Measurements from ENCODE around the gene MOB2.

MOB2 gene

DNA sequence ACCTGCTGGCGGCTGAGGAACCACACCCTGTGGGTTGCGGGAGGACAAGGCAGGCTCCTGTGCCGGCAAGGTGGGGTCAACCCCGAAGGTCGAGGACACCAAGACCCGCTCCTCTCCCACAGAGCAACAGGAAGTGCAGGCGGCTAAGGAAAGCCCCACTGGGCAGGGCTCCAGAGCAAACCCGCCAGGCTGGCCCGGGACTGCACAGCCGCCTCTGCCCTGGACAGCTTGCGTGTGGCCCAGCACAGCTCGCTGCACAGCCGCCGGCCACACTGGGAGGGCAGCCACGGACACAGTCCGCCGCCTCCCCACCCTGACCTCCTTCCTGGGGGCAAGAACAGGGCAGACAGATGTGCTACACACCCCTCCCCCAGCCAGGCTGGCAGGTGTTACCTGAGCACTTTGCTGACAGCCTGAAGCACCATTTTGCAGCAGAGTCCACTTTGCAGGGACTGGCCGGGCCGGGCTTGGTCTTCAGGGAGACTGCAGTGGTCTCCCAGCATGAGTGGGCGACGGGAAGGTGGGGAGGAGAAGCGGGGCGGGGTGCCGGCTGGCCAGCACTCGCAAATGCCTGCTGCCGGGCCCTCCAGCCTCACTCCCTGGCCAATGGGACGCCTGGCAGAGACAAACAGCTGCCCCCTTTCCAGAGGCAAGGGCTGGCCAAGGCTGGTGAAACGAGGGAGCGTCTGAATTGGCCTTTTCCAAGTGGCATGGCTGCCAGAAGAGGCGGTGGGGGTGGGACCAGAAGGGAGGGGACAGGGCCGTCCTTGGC is at the start of gene MOB2:
MOB2 (minus strand) TSS at position 726 of the 772 bp plus-strand sequence; CDS start at position 503, 223 bp downstream.
- DNase-seq (ENCODE audit: low read depth): no peak

GRCh38 chr11:1534682-1535081 is 48.1 kb upstream of the MOB2 start:
- DNase-seq (ENCODE audit: low read depth): no peak

GRCh38 chr11:1534171-1534570 is 47.6 kb upstream of the MOB2 start:
- DNase-seq (ENCODE audit: low read depth): no peak

- DNase-seq (ENCODE audit: low read depth): no peak
These were observed 46.8 kb upstream of the MOB2 start for GRCh38 chr11:1533342-1533725.

- DNase-seq (ENCODE audit: low read depth): no peak
These were observed 46.2 kb upstream of the MOB2 start for GRCh38 chr11:1532606-1533341.

DNA sequence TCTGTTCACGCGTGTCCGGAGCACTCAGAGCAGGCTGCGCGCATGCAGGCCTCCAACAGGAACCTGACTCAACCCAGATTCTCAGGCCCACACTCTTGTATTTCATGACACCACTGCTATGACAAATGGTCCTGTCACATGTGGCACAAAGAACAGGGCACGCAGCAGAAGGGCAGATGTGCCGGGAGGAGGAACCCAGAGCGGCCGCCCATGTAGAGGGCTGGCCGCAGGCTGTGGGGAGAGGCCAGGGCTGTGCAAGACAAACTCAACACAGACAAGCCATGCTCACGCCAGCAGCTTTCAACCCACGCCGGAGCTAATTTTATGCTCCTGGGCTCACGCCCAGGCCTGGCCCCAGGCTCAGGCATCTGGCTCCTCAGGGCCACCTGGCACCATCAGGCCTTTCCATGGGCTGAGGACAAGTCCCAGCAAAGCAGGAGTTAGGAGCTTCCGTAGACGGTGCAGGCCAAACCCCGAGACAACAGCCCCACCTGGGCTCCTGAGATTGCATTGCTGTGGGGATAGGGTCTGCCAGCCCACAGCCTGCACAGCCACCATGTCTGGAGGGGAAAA is 45.5 kb upstream of the MOB2 start:
- no peak for DNase-seq (ENCODE audit: low read depth)

- DNase-seq (ENCODE audit: low read depth): no peak
These were observed 45.0 kb upstream of the MOB2 start for GRCh38 chr11:1531449-1532013.

DNA sequence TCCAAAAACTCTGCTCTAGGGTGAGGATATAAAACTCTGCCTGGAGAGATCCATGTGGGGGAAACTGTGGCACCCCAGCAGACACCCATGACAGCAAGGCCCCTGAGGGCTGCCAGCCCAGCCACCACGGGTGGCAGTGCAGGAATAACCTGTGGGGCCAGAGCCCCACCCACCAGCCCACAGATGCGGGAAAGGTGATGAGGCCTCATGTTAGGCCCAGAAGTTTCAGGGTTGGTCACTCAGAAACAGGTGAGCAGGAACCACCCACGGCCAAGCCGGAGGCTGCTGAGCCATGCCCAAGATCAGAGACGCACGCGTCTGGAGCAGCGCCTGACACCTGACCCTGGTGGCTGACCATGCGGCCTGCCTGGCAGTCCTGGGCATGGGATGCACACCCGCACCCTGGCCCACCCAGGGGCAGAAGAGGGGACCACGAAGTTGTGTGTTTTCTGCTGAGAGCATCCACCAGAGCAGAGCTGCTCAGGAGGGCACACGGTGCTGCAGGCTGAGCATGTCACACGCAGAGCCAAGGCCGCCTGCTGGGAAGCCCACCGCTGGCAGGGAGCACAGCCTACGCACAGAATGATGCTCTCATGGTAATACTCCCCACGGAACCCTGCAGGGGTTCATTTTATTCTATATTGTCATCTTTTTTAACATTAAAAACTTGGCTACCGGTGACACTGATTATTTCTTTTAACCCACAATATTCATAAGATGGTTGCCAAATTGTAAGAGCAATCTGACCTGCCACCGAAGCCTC is 44.3 kb upstream of the MOB2 start:
- DNase-seq (ENCODE audit: low read depth): no peak

DNA sequence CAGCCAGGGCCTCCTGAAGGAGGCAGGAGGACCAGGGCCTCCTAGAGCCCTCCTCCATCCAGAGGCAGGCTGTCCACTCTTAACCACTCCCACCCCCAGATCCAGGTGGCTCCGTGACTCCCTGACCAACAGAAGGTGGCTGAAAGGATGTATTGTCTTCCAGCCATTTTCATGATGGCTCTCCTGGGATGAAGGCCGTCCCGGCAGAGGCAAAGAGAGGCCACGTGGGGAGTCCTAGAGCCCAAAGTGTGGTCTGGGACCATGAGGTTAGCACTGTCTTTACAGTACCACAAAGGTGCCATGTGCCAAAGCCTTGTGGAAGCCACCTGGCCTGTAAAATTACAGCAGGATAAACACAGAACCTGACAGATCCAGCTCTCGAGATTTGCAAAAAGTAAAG is 43.2 kb upstream of the MOB2 start:
- DNase-seq (ENCODE audit: low read depth): no peak

DNA sequence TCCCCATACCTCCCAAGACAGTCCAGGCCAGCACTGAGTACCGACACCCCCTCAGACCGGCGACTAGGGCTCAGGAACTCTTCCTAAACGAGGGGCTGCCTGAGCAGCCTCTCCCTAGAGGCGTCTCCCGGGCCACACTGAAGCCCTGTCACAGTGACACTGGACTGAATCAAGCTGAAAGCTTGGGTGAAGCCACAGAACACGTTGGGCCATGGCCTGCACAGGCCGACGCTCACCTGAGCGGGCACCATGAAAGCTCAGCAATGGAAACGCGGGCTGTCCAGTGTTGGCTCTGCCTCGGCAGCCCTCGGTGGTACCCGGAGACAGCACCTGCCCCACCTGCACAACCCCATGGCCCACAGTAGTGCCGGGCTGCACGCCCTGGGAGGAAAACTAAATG is 42.7 kb upstream of the MOB2 start:
- DNase-seq (ENCODE audit: low read depth): no peak

DNA sequence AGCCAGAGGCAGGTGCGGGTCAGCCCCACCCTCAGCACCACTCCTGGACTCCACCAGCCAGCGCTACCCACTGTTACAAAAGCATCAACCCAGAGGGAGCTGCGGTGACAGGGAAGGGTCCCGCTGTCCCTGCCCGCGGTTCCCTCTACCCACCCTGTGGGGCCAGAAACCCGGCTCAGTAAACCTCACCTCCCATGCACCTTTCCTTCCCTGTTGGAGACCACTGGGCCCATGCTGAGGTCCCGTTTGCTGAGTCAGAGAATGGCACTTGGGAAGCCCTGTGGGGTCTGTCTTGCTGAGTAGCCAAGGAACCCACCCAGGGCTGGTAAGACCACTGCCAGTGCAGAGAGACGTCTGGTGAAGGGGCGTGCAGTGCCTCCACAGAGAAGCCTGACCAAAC is 42.1 kb upstream of the MOB2 start:
- no peak for DNase-seq (ENCODE audit: low read depth)

- DNase-seq (ENCODE audit: low read depth): no peak
These were observed 40.2 kb upstream of the MOB2 start for GRCh38 chr11:1526785-1527184.

DNA sequence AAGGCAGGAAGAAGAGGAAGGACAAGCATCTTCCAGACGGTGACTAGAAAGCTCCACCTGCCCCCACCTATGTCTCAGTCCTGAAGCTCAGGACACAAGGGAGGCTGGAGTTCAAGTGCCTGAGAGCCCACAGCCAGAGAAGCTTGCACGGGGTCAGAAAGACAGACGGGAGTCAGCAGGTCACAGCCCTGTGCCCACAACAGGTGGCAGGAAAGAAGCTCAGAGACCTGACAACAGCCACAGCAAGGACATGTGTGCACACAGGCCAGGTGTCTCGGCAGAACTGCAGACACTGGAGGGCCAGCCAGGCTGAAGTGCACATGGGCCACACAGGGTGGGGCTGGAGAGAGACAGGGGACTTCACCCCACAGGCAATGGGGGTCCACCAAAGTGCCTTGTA is 37.2 kb upstream of the MOB2 start:
- no peak for DNase-seq (ENCODE audit: low read depth)

- no peak for DNase-seq (ENCODE audit: low read depth)
These were observed 36.5 kb upstream of the MOB2 start for GRCh38 chr11:1523077-1523476.

- no peak for DNase-seq (ENCODE audit: low read depth)
These were observed 35.5 kb upstream of the MOB2 start for GRCh38 chr11:1522081-1522424.

- no peak for DNase-seq (ENCODE audit: low read depth)
These were observed 35.0 kb upstream of the MOB2 start for GRCh38 chr11:1521382-1522080.

GRCh38 chr11:1520663-1521267 is 34.2 kb upstream of the MOB2 start:
- no peak for DNase-seq (ENCODE audit: low read depth)

DNA sequence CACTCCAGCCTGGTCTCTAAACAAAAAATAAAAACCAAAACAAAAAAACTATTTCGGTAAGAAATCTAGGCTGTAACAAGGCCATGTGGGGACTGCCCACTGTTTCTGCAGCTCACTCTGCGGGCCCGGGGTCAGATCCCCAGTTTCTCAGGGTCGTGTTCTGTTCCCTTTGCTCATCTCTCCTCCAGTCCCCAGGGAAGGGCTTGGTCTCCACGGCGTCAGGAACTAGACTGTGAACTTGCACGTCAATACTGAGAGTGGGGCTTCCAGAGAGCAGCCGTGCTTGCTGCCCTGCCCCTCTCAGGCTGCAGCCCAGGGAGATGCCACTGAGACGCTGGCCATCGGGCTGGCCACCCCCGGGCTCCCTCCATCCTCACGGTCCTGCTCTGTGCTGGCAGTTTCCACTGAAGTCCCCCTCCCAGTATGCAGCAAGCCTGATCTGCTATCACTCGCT is 33.7 kb upstream of the MOB2 start:
- DNase-seq (ENCODE audit: low read depth): no peak

- DNase-seq (ENCODE audit: low read depth): no peak
These were observed 32.7 kb upstream of the MOB2 start for GRCh38 chr11:1519028-1520010.

DNA sequence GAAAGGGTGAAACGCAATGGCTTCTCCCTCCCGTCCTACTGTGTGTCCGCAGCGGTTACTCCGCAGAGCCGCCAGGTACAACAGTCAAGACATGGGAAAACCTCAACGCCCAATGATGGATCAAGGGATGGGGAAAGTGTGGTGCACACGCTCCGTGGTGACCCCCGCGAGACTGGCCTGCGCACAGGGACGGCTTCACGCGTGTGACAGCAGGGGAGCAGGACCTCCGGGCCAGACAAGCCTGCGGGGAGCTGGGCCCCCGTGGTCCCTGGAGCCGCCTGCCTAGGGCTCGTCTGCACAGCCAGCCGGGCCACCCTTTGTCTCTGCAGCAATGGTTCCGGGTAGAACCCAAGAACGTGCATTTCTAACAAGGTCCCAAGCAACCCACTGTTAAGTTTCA is 31.7 kb upstream of the MOB2 start:
- DNase-seq (ENCODE audit: low read depth): no peak

All from activated gamma-delta T cell treated with anti-CD3 and anti-CD28 coated beads, Interleukin-2, amount 50 U/mL, for 16 hours (primary cell).